ENCODE data around the gene ASTL.

DNA sequence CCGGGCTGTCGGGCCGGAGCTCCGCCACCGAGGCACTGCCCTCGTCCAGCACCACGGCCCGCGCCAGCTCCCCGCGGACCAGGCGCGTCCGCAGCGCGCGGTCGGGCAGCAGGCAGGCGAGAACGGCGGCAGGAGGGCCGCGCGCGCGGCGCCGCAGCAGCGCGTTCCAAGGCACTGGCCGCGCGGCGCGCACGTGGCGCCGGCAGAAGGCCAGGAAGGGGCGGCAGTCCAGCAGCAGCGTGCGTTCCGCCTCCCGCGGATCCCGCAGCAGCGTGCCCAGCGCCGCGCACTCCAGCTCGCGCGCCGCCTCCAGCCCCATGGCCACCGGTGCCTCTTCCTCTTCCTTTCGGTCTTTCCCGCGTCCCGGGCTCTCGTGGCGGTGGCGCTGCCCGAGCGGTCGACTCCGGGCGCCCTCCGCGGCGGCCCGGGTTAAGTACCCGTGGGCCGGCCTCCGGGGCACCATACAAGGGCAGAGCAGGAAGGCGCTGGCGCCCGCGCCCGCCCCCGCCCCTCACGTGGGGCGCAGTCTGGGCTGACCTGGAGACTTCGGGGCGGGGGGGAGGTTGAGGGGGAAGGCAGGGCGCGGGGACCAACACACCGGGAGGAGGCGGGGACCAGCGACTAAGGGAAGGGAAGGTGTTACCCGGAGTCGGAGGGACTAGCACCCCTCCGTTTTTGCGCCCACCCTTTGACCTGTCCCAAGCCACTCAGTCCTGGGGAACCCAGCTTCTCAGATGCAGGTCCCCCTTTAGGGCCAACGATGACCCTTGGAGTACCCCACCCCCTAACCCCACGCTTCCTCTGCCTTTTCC, 6.9 kb upstream of the ASTL start, which contains the start of gene DUSP2:
- TF ChIP-seq CTCF (IDR thresholded peaks at IDR 0.05; ENCODE audit: poor library complexity): no peak
- no peak for TF ChIP-seq EZH2 (IDR thresholded peaks at IDR 0.05; ENCODE audit: borderline replicate concordance)
